Dermis microvascular lymphatic vessel endothelial cell (primary cell): ENCODE data around the gene WNT7A. TPM values are rescaled to one million over a fixed set of nuclear protein-coding genes. Genes with fewer than 3 reads are reported as not detected.
"Not testable (repeated sequence)": the region's sequence is repeated elsewhere in the genome, so short reads cannot be mapped to it uniquely, and the experiment has no call there.

ENCODE experiments used
- DNase-seq, 2 donors: peaks; one replicate each; pipeline versions ENCODE4 v3.0.0 to v3.0.0-alpha.2; 2010; ENCODE audit warnings: low read depth in 2 of 2
- total RNA-seq: library from RNA; depleted of rRNA; stranded (reverse); fragments of >200 nt; gene quantifications from 2 replicates; pipeline ENCODE4 v1.2.1, GENCODE V29; 2014

WNT7A gene
- not detected in 2 replicates for total RNA-seq

GRCh38 chr3:13879946-13880810 lies at the start of gene WNT7A:
WNT7A (minus strand) TSS chr3:13880071; CDS start chr3:13879816, 255 bp downstream.
- DNase-seq: peak in 1 of 2 donors; percentile 33

DNA sequence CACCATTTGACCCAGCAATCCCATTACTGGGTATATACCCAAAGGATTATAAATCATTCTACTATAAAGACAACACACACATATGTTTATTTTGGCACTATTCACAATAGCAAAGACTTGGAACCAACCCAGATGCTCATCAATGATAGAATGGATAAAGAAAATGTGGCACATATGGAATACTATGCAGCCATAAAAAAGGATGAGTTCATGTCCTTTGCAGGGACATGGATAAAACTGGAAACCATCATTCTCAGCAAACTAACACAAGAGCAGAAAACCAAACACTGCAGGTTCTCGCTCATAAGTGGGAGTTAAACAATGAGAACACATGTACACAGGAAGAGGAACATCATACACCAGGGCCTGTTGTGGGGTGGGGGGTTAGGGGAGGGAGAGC lies 48.9 kb upstream of the WNT7A start:
- not testable (repeated sequence) for DNase-seq

DNA sequence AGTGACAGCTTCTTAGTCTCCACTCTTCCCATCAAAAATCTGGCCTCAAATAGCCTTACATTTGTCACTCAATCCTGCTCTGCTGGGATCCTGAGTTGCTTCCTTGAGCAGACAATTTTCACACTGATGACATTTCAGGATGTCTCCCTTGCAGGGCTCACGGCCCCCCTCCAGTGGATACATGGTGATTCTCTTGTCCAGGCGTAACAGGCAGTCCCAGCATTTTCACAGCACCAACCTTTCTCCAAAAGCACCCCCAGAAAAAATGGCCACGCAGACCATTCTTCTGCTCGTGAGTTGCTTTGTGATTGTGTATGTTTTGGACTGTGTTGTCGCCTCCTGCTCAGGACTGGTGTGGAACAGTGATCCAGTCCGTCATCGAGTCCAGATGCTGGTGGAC lies 47.4 kb upstream of the WNT7A start:
- DNase-seq: no peak

GRCh38 chr3:13916375-13916774 lies 36.5 kb upstream of the WNT7A start:
- no peak for DNase-seq

GRCh38 chr3:13902648-13903238 lies 22.9 kb upstream of the WNT7A start:
- DNase-seq: no peak

DNA sequence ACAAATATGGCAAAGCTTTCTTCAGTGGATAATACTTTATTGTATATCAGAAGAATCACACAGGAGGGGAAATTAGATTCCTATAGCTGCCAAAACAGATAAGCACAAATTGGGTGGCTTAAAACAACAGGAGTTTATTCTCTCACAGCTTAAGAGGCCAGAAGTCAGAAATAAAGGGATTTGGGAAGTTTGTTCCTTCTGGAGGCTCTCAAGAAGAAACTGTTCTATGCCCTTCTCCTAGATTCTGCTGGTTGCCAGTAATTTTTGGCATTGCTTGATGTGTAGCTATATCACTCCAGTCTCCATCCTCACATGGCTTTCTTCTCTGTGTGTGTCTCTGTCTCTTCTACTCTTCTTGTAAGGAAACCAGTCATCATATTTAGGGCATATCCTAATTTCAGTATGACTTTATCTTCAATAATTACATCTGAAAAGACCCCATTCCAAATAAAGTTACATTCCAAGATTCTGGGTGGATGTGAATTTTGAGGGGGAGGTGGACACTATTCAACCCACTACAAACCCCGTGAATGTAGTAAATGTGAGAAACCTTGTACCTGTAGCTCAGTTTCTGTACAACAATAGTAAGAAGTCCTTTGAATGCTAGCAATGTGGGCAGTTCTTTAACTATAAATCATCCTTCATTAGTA lies 22.2 kb upstream of the WNT7A start:
- DNase-seq: no peak

DNA sequence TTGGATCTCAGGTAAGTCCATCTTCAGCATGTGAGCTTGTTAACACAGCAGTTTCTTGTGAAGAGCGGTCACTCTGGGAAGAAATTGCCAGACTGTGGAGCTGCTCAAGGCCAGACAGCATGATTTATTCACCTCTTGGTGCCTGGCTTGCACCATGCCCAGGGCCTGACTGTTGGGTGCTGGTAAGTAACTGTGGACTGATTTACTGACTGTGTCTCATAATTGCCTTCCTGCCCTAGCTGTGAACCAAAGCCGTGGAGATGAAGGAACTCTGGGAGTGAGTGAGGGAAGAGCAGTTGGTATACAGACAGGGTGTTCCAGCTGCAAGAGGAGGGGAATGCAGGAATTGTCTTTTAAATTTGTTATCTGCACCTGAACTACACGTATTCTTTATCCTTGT lies 18.5 kb upstream of the WNT7A start:
- DNase-seq: no peak

DNA sequence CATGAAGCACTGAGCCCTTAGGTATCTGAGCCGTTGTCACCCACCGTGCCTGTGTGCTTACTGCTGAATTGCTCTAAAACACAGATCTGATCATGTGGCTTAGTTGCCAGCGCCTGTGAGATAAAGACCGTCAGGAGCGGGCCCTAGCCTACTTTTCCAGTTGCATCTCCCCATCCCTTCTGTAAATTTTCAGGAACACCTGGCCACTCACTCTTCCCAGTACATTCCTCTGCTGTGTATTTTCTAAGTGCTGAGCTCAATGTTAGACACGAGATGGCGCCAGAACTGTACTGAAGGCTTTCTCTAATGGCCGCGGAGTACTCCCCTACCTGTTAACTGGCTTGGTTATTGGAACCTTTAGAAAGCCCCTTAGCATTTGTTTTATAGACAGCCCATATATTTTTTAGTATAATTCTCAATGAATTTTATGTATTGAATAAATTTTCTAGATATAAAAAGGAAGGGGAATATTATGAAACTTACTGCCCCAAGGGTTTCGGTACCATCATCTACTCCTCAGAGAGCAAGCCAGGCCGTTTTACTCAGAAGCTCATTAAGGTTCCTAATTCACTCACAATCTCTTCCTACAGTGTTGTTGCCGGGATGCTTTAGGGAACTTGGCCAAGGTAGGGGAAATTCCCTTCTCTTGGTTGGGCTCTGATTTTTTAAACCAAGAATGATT lies 16.7 kb upstream of the WNT7A start:
- DNase-seq: peak; percentile 67 to 78

DNA sequence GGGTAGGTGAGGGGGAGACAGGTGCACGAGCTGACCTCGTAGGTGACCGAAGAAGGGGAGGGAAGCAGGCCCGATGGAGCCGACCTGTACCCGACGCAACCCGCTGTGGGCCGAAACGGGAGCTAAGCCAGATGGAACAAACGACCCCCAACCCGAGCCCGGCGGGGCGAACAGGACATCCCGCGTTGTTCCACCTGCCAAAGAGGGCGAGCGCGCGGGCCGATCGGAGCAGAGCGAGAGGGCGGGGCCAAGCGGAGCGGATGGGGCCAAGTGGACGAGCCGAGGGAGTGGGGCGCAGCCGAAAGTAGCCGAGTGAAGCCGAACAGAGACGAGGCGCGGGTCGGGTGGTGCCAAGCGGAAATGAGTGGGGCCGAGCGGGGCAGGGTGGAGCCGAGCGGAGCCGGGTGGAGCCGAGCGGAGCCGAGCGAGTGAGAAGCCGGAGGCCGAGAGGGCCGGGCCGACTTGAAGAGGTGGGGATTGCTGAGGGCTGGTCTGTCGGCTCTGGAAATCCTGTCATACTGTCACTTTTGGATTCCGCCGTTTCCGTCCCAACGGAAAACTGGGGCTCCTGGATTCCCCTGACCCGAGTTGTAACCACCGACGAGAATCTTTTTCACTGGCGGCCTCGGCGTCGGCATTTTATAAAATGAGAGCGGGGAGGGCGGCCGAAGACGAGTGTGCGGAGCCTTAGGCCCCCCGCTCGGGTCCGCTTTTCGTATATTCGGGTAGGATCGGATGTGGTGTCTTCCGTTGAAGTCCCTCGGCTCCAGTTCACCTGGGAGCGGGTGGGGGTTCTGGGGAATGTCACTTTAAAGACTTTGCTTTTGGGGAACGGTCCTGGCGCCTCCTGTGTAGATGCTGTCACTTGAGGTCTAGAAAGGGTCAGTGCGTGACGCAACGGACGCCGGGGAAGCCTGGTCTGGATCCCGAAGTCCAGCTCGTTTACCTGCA lies 15.6 kb upstream of the WNT7A start:
- peak; percentile 72 to 82 for DNase-seq

- no peak for DNase-seq
Observed at GRCh38 chr3:13894807-13895154, 14.9 kb upstream of the WNT7A start.

- no peak for DNase-seq
Observed at GRCh38 chr3:13894096-13894806, 14.4 kb upstream of the WNT7A start.

DNA sequence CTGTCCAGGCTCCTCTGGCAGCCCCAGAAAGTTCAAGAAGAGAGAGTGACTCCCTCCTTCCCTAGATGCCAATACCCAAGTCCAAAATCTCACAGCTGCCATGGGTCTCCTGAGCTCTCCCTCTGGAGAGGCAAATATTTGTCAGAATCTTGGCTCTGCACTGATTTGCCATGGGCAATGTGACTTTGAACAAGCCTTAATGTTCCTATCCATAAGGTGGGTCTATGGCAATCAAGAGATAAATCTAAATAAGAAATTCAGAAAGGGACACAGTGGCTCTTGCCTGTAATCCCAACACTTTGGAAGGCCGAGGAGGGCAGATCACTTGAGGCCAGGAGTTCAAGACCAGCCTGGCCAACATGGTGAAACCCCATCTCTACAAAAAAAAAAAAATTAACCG lies 12.4 kb upstream of the WNT7A start:
- no peak for DNase-seq

DNA sequence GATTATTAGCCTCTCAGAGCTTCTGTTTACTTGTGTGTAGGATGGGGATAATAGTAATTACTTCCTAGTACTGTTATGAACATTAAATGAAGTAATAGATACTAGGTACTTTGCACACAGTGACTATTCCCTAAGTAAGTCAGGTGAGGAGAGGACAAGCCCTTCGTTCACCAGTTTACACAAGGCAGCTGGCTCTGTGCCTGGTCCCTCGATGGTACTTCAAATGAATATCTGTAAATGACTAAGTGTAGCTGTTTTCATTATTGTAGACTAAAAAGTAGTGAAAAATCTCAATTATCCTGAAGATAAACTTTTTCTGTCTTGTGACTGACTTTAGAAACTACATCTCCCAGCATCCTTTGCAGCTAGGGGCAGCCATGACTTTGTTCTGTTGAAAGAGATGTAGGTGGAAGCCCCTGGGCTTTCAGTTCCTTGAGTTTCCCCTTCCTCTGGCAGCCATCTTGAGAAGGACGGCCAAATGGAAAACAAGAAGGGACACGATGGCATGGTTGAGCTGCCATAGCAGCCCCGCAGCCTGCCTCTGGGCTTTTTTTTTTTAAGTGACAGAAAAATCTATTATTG lies 11.7 kb upstream of the WNT7A start:
- DNase-seq: no peak

DNA sequence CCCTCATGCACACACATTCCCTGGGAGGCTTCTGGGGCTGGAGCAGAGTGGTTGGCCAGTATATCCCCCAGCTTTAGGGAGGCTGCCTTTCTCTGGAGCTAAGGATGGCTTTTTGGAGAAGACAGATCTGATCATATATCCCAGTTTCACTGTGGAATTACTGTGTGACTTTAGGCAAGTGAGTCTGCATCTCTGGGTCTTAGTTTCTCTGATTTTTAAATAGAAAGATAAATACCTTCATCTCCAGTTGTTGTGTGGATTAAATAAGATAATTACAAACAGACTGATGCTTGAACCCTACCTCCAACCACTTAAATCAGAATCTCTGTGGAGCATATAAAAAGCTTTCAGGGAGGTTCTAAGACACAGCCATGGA lies 11.1 kb upstream of the WNT7A start:
- DNase-seq: no peak

GRCh38 chr3:13890377-13891016 lies 10.6 kb upstream of the WNT7A start:
- peak; percentile 23 to 69 for DNase-seq

GRCh38 chr3:13888576-13888975 lies 8.7 kb upstream of the WNT7A start:
- DNase-seq: no peak

- DNase-seq: no peak
Observed at GRCh38 chr3:13887495-13888300, 7.8 kb upstream of the WNT7A start.

- DNase-seq: no peak
Observed at GRCh38 chr3:13886593-13887129, 6.8 kb upstream of the WNT7A start.

- no peak for DNase-seq
Observed at GRCh38 chr3:13885704-13886010, 5.8 kb upstream of the WNT7A start.
